Stromal cell of bone marrow (primary cell): Measurements from ENCODE around the gene VWA3B.
"Not testable (repeated sequence)": the region's sequence is repeated elsewhere in the genome, so short reads cannot be mapped to it uniquely, and the experiment has no call there.

Experiments used
- DNase-seq: peaks from one replicate; pipeline ENCODE4 v3.0.0-alpha.2; 2012; ENCODE audit warnings: low read depth

Gene VWA3B

GRCh38 chr2:98253461-98254070 lies 166.6 kb downstream of the VWA3B start:
- DNase-seq: peak; percentile 79

GRCh38 chr2:98254504-98255059 lies 167.6 kb downstream of the VWA3B start:
- no peak for DNase-seq

- peak; percentile 18 for DNase-seq
These were observed 171.9 kb downstream of the VWA3B start for GRCh38 chr2:98258906-98259305.

- no peak for DNase-seq
These were observed 176.4 kb downstream of the VWA3B start for GRCh38 chr2:98263362-98263761.

GRCh38 chr2:98268225-98268624 lies 181.3 kb downstream of the VWA3B start:
- not testable (repeated sequence) for DNase-seq

GRCh38 chr2:98269274-98269673 lies 182.3 kb downstream of the VWA3B start:
- peak; percentile 40 for DNase-seq

- DNase-seq: peak; percentile 17
These were observed 182.9 kb downstream of the VWA3B start for GRCh38 chr2:98269830-98270229.

- DNase-seq: no peak
These were observed 190.3 kb downstream of the VWA3B start for GRCh38 chr2:98277162-98277859.

- no peak for DNase-seq
These were observed 191.1 kb downstream of the VWA3B start for GRCh38 chr2:98278074-98278473.

- DNase-seq: peak; percentile 44
These were observed 193.6 kb downstream of the VWA3B start for GRCh38 chr2:98280376-98281102.

- no peak for DNase-seq
These were observed 194.6 kb downstream of the VWA3B start for GRCh38 chr2:98281607-98282006.

GRCh38 chr2:98282109-98282508 lies 195.1 kb downstream of the VWA3B start:
- DNase-seq: peak; percentile 81

GRCh38 chr2:98293030-98293429 lies 206.1 kb downstream of the VWA3B start:
- no peak for DNase-seq

GRCh38 chr2:98293931-98294687 lies 207.1 kb downstream of the VWA3B start:
- no peak for DNase-seq

GRCh38 chr2:98294711-98295110 lies 207.7 kb downstream of the VWA3B start:
- no peak for DNase-seq

GRCh38 chr2:98295275-98295674 lies 208.3 kb downstream of the VWA3B start:
- DNase-seq: no peak

- no peak for DNase-seq
These were observed 208.9 kb downstream of the VWA3B start for GRCh38 chr2:98295721-98296414.

GRCh38 chr2:98296440-98296839 lies 209.5 kb downstream of the VWA3B start:
- no peak for DNase-seq

GRCh38 chr2:98297817-98298682 lies 211.1 kb downstream of the VWA3B start:
- no peak for DNase-seq

GRCh38 chr2:98298683-98299164 lies 211.8 kb downstream of the VWA3B start:
- DNase-seq: no peak
